Gastrocnemius medialis (tissue), 4 donors: ENCODE data around the gene SELENOK. TPM values are rescaled to one million over a fixed set of nuclear protein-coding genes. Genes with fewer than 3 reads are reported as not detected.

Experiments
- ATAC-seq, 2 donors: fragments of 150-250 bp; one replicate each; pipeline ENCODE4 v1.9.1; 2016
- DNase-seq, 2 donors: peaks; one replicate each; pipeline ENCODE4 v3.0.0-alpha.2; 2019
- H3K27ac ChIP-seq, 4 donors: fragments of 200-600 bp; sonication (generic); 1 replicate in 1 of 4; 2 replicates in 3 of 4; pipeline ENCODE4 v1.5.1; 2016 to 2018; ENCODE audit warnings: mild to moderate bottlenecking in 2 of 4, moderate library complexity in 1 of 4
- H3K27me3 ChIP-seq, 3 donors: fragments of 200-600 bp; sonication (generic) in 2 of 3; 1 replicate in 1 of 3; 2 replicates in 2 of 3; pipeline versions ENCODE4 v1.5.1 to v1.6.0; 2016 to 2019; ENCODE audit warnings: mild to moderate bottlenecking in 1 of 3, moderate library complexity in 1 of 3
- H3K36me3 ChIP-seq, 2 donors: fragments of 200-600 bp; sonication (generic) in 1 of 2; one replicate each; pipeline ENCODE4 v1.5.1; 2017 to 2018
- H3K4me1 ChIP-seq, 2 donors: fragments of 200-600 bp; sonication (generic) in 1 of 2; one replicate each; pipeline ENCODE4 v1.5.1; 2016 to 2017; ENCODE audit warnings: mild to moderate bottlenecking in 2 of 2
- H3K4me3 ChIP-seq, 4 donors: fragments of 200-600 bp; sonication (generic) in 3 of 4; 1 replicate in 1 of 4; 2 replicates in 3 of 4; pipeline ENCODE4 v1.5.1; 2016 to 2019; ENCODE audit warnings: mild to moderate bottlenecking in 2 of 4
- H3K9me3 ChIP-seq, 3 donors: fragments of 200-600 bp; sonication (generic) in 2 of 3; 1 replicate in 1 of 3; 2 replicates in 2 of 3; pipeline ENCODE4 v1.5.1; 2016 to 2019
- POLR2A ChIP-seq, 2 donors: fragments of 450-650 bp; IDR thresholded peaks; one replicate each; pipeline ENCODE4 v1.6.1; 2017; ENCODE audit warnings: antibody characterized with exemption in 2 of 2, mild to moderate bottlenecking in 2 of 2, moderate library complexity in 2 of 2
- in situ Hi-C, 4 donors: fragments of 200-750 bp; cut with MboI; loops; one replicate each; pipeline versions ENCODE4 v1.15.0 to v1.8.0; 2017; ENCODE audit warnings: low sequenced_read_pairs in 4 of 4
- intact Hi-C: fragments of 100-400 bp; cut with DNase I; formaldehyde crosslinking; loops from one replicate; pipeline ENCODE4 v1.15.1; 2023; ENCODE audit warnings: low total_unique reads
- total RNA-seq, 4 donors: library from RNA; depleted of rRNA; stranded (reverse); fragments of >200 nt; gene quantifications; one replicate each; pipeline versions ENCODE4 v1.1.0 to v1.2.3, GENCODE V29; 2016
- TF ChIP-seq, protein P1 (sequence below), 5 experiments: fragments of 450-650 bp in 3 of 5; fragments of 200-600 bp in 2 of 5; sonication (generic) in 2 of 5; IDR thresholded peaks in 4 of 5; conservative IDR thresholded peaks in 1 of 5; 1 replicate in 4 of 5; 2 replicates in 1 of 5; pipeline ENCODE4 v1.5.1; 2016 to 2019; ENCODE audit warnings: antibody characterized with exemption in 5 of 5, mild to moderate bottlenecking in 3 of 5, moderate library complexity in 3 of 5

SELENOK gene
- total RNA-seq, 4 donors from 2014 or later = 73.1 to 95.4 (median 80.8) TPM

DNA sequence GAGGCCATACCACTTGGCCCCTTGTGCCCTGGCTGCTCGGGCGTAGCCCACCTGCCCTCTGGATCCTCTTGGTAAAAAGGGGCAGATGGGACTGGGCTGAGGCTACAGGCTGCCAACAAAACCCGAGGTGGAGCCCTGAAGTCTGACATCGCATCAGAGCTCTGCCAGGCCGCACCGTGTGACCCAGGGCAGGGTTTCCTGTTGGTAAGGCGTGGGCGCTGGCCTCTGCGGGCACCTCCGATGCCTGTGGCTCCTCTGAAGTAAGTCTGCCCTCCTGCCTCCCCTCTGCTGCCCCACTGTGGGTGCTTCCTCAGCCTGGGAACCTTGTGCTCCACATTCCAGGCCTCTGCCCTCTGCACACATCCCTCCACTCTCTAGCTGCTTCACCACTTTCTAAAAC, 54.3 kb downstream of the SELENOK start:
- H3K9me3 ChIP-seq = no peaks in the 10 kb centered on the region
- no peak overlapping the region for H3K27ac ChIP-seq
- no peak for TF ChIP-seq POLR2A (IDR thresholded peaks at IDR 0.05)
- TF ChIP-seq, protein P1, sequence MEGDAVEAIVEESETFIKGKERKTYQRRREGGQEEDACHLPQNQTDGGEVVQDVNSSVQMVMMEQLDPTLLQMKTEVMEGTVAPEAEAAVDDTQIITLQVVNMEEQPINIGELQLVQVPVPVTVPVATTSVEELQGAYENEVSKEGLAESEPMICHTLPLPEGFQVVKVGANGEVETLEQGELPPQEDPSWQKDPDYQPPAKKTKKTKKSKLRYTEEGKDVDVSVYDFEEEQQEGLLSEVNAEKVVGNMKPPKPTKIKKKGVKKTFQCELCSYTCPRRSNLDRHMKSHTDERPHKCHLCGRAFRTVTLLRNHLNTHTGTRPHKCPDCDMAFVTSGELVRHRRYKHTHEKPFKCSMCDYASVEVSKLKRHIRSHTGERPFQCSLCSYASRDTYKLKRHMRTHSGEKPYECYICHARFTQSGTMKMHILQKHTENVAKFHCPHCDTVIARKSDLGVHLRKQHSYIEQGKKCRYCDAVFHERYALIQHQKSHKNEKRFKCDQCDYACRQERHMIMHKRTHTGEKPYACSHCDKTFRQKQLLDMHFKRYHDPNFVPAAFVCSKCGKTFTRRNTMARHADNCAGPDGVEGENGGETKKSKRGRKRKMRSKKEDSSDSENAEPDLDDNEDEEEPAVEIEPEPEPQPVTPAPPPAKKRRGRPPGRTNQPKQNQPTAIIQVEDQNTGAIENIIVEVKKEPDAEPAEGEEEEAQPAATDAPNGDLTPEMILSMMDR (IDR thresholded peaks at IDR 0.05 in 4 of 5, conservative IDR thresholded peaks at IDR 0.05 in 1 of 5) = no peak
- H3K27me3 ChIP-seq = no peaks in the 10 kb centered on the region
- H3K4me3 ChIP-seq = no peak overlapping the region
- no peaks in the 10 kb centered on the region for H3K4me1 ChIP-seq
- intact Hi-C loops = no loop called here
- in situ Hi-C loops = no loop called here
- DNase-seq (no peak), ATAC-seq (no peak)
- H3K36me3 ChIP-seq = no peaks in the 10 kb centered on the region

DNA sequence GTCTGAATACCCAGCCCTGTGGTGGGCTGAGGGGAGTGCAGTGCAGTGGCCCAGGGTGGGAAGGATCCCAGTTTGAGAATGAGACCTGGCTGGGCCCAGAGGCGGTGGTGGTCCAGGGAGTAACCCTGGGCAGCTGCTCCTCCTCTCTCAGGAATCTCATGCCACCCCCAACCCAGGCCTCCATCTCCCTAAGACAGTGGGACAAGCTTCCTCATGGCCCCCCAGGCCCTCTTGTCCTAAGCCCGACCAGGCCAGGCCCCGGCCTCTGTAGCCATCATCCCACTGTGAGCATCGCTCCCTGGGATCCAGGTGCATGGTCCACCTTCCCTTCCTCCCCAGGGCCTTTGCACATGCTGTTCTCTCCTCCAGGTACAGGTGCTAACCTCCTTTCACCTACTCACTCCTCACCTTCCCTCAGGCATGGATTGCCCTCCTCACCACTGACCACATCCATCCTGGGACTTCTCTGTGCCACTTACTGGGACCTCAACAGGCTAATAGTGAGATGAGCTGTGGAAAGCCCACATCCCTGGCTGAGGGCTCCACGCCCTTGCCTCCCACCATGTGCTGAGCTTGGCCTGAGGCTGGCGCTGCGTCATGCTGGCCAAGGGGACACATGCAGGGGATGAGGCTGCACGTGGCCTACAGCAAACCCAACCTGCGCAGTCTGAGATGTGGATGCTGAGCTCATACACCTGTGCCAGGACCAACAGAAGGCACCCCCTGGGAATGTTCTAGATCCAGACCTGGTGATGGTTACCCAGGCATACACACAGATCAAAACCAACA, 55.4 kb downstream of the SELENOK start:
- H3K36me3 ChIP-seq = no peaks in the 10 kb centered on the region
- H3K4me3 ChIP-seq = no peak overlapping the region
- intact Hi-C loops = no loop called here
- H3K27me3 ChIP-seq = no peaks in the 10 kb centered on the region
- in situ Hi-C loops = no loop called here
- no peaks in the 10 kb centered on the region for H3K4me1 ChIP-seq
- no peaks in the 10 kb centered on the region for H3K9me3 ChIP-seq
- ATAC-seq (no peak), DNase-seq (no peak)
- TF ChIP-seq, protein P1 (IDR thresholded peaks at IDR 0.05 in 4 of 5, conservative IDR thresholded peaks at IDR 0.05 in 1 of 5) = no peak
- TF ChIP-seq POLR2A (IDR thresholded peaks at IDR 0.05) = no peak
- H3K27ac ChIP-seq = no peak overlapping the region

DNA sequence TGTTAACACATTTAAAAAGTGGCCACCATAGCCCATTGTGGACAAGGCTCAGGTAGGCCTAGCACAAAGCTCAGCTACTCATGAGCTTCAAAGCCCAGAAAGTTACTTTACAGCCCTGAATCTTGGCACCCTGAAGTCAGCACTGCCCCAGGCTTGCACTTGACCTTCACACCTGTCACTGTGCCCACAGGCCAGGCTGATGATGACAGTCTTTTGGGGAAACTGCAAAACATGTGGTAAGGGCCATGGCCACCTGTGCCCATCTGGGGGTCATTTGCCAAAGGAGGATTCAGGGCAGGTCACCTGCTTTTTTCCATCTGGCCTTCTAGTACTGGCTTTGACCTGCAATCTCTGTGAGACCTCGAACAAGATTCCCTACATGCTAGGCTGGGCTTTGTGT, 56.4 kb downstream of the SELENOK start:
- no peaks in the 10 kb centered on the region for H3K27me3 ChIP-seq
- ATAC-seq (no peak), DNase-seq (no peak)
- no peaks in the 10 kb centered on the region for H3K9me3 ChIP-seq
- H3K27ac ChIP-seq = no peak overlapping the region
- H3K4me3 ChIP-seq = no peak overlapping the region
- intact Hi-C loops = no loop called here
- no peaks in the 10 kb centered on the region for H3K4me1 ChIP-seq
- no peaks in the 10 kb centered on the region for H3K36me3 ChIP-seq
- TF ChIP-seq, protein P1 (IDR thresholded peaks at IDR 0.05 in 4 of 5, conservative IDR thresholded peaks at IDR 0.05 in 1 of 5) = no peak
- no peak for TF ChIP-seq POLR2A (IDR thresholded peaks at IDR 0.05)
- in situ Hi-C loops = no loop called here

DNA sequence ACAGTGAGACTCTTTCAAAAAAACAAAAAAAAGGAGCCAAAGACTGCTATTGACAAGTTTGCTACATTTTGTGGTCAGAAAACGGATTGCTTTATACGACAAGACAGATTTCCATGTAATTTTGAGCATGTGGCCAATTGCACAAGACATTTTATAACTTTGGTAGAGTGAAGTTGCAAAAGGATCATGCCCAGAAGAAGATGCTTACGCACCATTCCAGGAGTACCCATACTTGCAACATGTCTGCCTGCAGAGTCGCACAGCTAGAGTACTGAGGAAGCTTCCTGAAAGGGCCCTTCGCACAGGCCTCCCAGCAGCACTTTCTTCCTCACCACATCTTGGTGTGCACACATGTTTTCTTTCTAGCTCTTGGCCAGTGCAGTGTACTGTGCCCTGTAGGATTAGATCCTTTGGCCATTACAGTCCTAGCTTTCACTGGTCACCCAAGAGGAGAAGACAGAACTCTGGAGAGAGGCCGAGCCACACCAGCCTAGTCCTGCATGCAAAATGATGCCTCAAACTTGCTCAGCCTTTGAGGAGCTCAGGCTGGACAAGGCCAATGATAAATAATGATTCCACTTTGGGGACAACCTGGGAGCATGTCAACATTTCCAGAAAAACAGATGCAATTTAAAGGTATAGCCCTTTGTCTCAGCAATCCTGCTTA, 57.1 kb downstream of the SELENOK start:
- DNase-seq = no peak
- in situ Hi-C loops (no loop called here), intact Hi-C loops (no loop called here)
- H3K27ac ChIP-seq = no peak overlapping the region
- no peak overlapping the region for H3K4me3 ChIP-seq
- H3K36me3 ChIP-seq = no peaks in the 10 kb centered on the region
- no peak for ATAC-seq
- no peak for TF ChIP-seq POLR2A (IDR thresholded peaks at IDR 0.05)
- TF ChIP-seq, protein P1 (IDR thresholded peaks at IDR 0.05 in 4 of 5, conservative IDR thresholded peaks at IDR 0.05 in 1 of 5) = no peak
- no peaks in the 10 kb centered on the region for H3K27me3 ChIP-seq
- H3K9me3 ChIP-seq = no peaks in the 10 kb centered on the region
- no peaks in the 10 kb centered on the region for H3K4me1 ChIP-seq

Other genes with a start within 250 kb of the SELENOK start
- 1 to 10 TPM; 3.1 to 6.5 (median 3.6) TPM for gene CHDH, start 45.4 kb downstream of the SELENOK start, total RNA-seq
- 1 to 10 TPM in 2 of 4 donors, under 1 TPM in 2; 0.41 to 1.4 (median 0.79) TPM for gene IL17RB, start 45.3 kb downstream of the SELENOK start, total RNA-seq
- 10 to 100 TPM; 13.6 to 24.9 (median 19.8) TPM for gene ACTR8, start 9.7 kb downstream of the SELENOK start, total RNA-seq
- 10 to 100 TPM in 1 of 4 donors, 1 to 10 TPM in 3; 4.7 to 14.4 (median 7.1) TPM for gene CACNA2D3, start 230.7 kb upstream of the SELENOK start, total RNA-seq